ENCODE results near the gene GNPDA2.

- TF ChIP-seq SP1 (IDR thresholded peaks at IDR 0.05), result no peak
- no peak for TF ChIP-seq L3MBTL2 (conservative IDR thresholded peaks at IDR 0.05)
- TF ChIP-seq FOXK2 (IDR thresholded peaks at IDR 0.05), result no peak
- no peak for TF ChIP-seq FOXM1 (IDR thresholded peaks at IDR 0.05; ENCODE audit: borderline replicate concordance)
- TF ChIP-seq PKNOX1 (IDR thresholded peaks at IDR 0.05), result no peak
- no peak for TF ChIP-seq BHLHE40 (IDR thresholded peaks at IDR 0.05; ENCODE audit: borderline replicate concordance)
- no peak for TF ChIP-seq TARDBP (IDR thresholded peaks at IDR 0.05)
- no peak for TF ChIP-seq ARNT (IDR thresholded peaks at IDR 0.05)
- no peak for TF ChIP-seq FOXA1 (IDR thresholded peaks at IDR 0.05)
- no peak for TF ChIP-seq ELF4 (IDR thresholded peaks at IDR 0.05)
- TF ChIP-seq HDGF (IDR thresholded peaks at IDR 0.05; ENCODE audit: borderline replicate concordance), result no peak
These were observed 62.7 kb downstream of the GNPDA2 start for GRCh38 chr4:44663539-44664263.

Measured in HEK293T (cell line).